GM12878 (cell line): ENCODE data around the gene MYOM1. TPM values are rescaled to one million over a fixed set of nuclear protein-coding genes. Genes with fewer than 3 reads are reported as not detected.

Source experiments
- BHLHE40 ChIP-seq, 2 experiments: fragments of 450-650 bp in 1 of 2; IDR thresholded peaks; 2 replicates each; pipeline ENCODE4 v1.6.1; 2011 to 2017; ENCODE audit warnings: low read depth in 2 of 2, borderline replicate concordance in 1 of 2, improper control_type of control experiment in 1 of 2, low read length in 1 of 2, mild to moderate bottlenecking in 1 of 2
- BMI1 ChIP-seq: fragments of 450-650 bp; IDR thresholded peaks from 2 replicates; pipeline ENCODE4 v1.6.1; 2016; ENCODE audit warnings: mild to moderate bottlenecking, moderate library complexity, borderline replicate concordance
- EZH2 ChIP-seq: IDR thresholded peaks from 2 replicates; pipeline ENCODE4 v1.6.1; 2012; ENCODE audit warnings: low read depth, mild to moderate bottlenecking, control low read depth, inconsistent platforms, low read length, borderline replicate concordance; ENCODE audit not compliant: control insufficient read depth
- HDAC2 ChIP-seq: fragments of 200-600 bp; sonication (generic); IDR thresholded peaks from 2 replicates; pipeline ENCODE4 v1.6.1; 2017
- HDAC6 ChIP-seq: fragments of 200-600 bp; sonication (generic); IDR thresholded peaks from one replicate; pipeline ENCODE4 v1.8.0; 2017; ENCODE audit warnings: antibody characterized with exemption; ENCODE audit not compliant: unreplicated experiment
- MTA2 ChIP-seq: fragments of 450-650 bp; IDR thresholded peaks from 2 replicates; pipeline ENCODE4 v1.6.1; 2016; ENCODE audit warnings: low read depth, mild to moderate bottlenecking, moderate library complexity
- MYC ChIP-seq: IDR thresholded peaks from 2 replicates; pipeline ENCODE4 v1.6.1; 2011; ENCODE audit warnings: mild to moderate bottlenecking, low read length, moderate library complexity, inconsistent platforms; ENCODE audit not compliant: insufficient read depth, insufficient replicate concordance, insufficient read length, severe bottlenecking
- NFIC ChIP-seq: IDR thresholded peaks from 2 replicates; pipeline ENCODE4 v1.6.1; 2012; ENCODE audit warnings: low read depth, mild to moderate bottlenecking, inconsistent platforms, low read length, moderate library complexity
- RAD21 ChIP-seq: IDR thresholded peaks from 2 replicates; pipeline ENCODE4 v1.6.1; 2011; ENCODE audit warnings: mild to moderate bottlenecking, low read depth, low read length, moderate library complexity; ENCODE audit not compliant: insufficient read depth
- RB1 ChIP-seq: fragments of 450-650 bp; formaldehyde crosslinking; IDR thresholded peaks from 2 replicates; pipeline ENCODE4 v1.6.1; 2017; ENCODE audit warnings: mild to moderate bottlenecking, borderline replicate concordance
- SREBF1 ChIP-seq: IDR thresholded peaks from 2 replicates; pipeline ENCODE4 v1.6.1; 2012; ENCODE audit warnings: mild to moderate bottlenecking, low read length
- TCF12 ChIP-seq: IDR thresholded peaks from 2 replicates; pipeline ENCODE4 v1.6.1; 2011; ENCODE audit warnings: low read depth, mild to moderate bottlenecking, low read length
- TCF3 ChIP-seq: IDR thresholded peaks from 2 replicates; pipeline ENCODE4 v1.6.1; 2012; ENCODE audit warnings: low read depth, mild to moderate bottlenecking, low read length, borderline replicate concordance; ENCODE audit not compliant: insufficient read depth
- polyA plus RNA-seq, 11 experiments: library from polyadenylated mRNA; depleted of rRNA in 4 of 11; unstranded in 6 of 11; stranded (reverse) in 5 of 11; fragments of >200 nt; fragmentation: Nextera tagmentation in 4 of 11; fragmentation: Illumina TruSeq in 1 of 11; extraction: Ambion mirVana in 4 of 11; extraction: Trizol in 1 of 11; gene quantifications; 1 replicate in 1 of 11; 2 replicates in 10 of 11; pipeline versions ENCODE4 v1.2.1 to v1.2.3, GENCODE V29; 2011 to 2016; ENCODE audit warnings: inconsistent platforms in 2 of 11, missing spikeins in 2 of 11, low read depth in 1 of 11
- total RNA-seq, 4 experiments: library from RNA; depleted of rRNA in 3 of 4; stranded (reverse); fragments of >200 nt in 3 of 4; fragmentation: Illumina TruSeq in 1 of 4; extraction: Trizol in 1 of 4; gene quantifications; 2 replicates each; pipeline versions ENCODE4 v1.2.1 to v1.2.3, GENCODE V29; 2013 to 2021
- TF ChIP-seq, protein P1 (sequence below): IDR thresholded peaks from 2 replicates; pipeline ENCODE4 v1.6.1; 2012; ENCODE audit warnings: low read length, inconsistent platforms
- TF ChIP-seq, protein P2 (sequence below): fragments of 450-650 bp; IDR thresholded peaks from 2 replicates; pipeline ENCODE4 v1.6.1; 2016; ENCODE audit warnings: mild to moderate bottlenecking
- TF ChIP-seq, protein P3 (sequence below): fragments of 450-650 bp; formaldehyde crosslinking; IDR thresholded peaks from 2 replicates; pipeline ENCODE4 v1.4.0; 2022; ENCODE audit warnings: mild to moderate bottlenecking, moderate library complexity
- TF ChIP-seq, protein P4 (sequence below): IDR thresholded peaks from 2 replicates; pipeline ENCODE4 v1.6.1; 2011; ENCODE audit warnings: borderline replicate concordance, low read depth, mild to moderate bottlenecking, moderate library complexity, mixed read lengths, low read length; ENCODE audit not compliant: insufficient read depth; ENCODE audit errors: extremely low read length
- TF ChIP-seq, protein P5 (sequence below): fragments of 450-650 bp; IDR thresholded peaks from 2 replicates; pipeline ENCODE4 v1.6.1; 2018; ENCODE audit warnings: mild to moderate bottlenecking, low read depth, moderate library complexity; ENCODE audit not compliant: partially characterized antibody

MYOM1 gene
- total and polyA plus RNA-seq, 10 of the 15 experiments (the other 5 are each of a cell fraction or from before 2014, with no cell fraction given): 0.06 to 1.0 (median 0.57) TPM

DNA sequence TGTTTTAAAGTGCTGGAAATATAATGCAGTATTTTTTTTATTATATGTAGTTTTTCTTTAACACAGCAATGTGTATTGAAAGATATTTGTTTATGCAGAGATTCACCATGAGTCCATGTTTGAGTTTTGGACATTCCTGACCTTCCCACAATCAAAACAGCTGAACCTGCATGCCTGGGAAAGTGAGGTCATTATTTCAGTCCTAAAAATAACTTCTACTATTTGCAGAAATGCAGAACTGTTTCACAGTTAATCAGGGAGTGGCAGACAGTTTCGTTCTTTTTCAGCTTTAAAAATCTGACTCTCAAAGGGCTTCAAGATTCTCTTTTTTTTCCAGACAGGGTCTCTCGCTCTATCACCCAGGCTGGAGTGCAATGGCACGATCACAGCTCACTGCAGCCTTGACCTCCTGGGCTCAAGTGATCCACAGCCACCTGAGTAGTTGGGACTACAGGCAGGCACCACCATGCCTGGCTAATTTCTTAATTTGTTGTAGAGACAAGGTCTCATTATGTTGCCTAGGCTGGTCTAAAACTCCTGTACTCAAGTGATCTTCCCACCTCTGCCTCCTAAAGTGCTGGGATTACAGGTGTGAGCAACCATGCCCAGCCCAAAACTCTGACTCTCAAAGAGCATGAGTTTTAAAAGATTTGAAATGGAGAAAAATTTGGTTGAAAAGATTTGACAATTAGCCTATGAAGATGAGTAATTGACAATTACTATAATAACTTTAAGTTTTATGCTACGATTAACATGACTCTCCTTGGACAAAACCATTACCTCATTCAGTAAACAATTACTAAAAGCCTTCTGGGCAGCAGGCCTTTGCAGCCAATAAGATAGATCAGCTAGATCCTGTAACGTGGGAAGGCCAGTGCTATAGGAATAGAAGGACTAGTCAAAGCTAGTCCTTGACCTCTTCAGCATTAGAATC lies 37.2 kb upstream of the MYOM1 start (continued):
- TF ChIP-seq TCF12 (0 out of 2 replicates have a peak, but pooled peaks have one; percentile 37), SREBF1 (no peak), MTA2 (peak; percentile 74), BMI1 (no peak), NFIC (peak; percentile 88), TCF3 (no peak), MYC (no peak), RAD21 (no peak), RB1 (no peak), BHLHE40 (IDR thresholded peaks at IDR 0.05; ENCODE audit: borderline replicate concordance in 1 of 2, low read depth in 2 of 2, low read length in 1 of 2) (0 out of 4 replicates have a peak, but pooled peaks of 1 of the 2 experiments have one; percentile 17), HDAC2 (no peak), EZH2 (no peak), HDAC6 (no peak)
- TF ChIP-seq, protein P1, sequence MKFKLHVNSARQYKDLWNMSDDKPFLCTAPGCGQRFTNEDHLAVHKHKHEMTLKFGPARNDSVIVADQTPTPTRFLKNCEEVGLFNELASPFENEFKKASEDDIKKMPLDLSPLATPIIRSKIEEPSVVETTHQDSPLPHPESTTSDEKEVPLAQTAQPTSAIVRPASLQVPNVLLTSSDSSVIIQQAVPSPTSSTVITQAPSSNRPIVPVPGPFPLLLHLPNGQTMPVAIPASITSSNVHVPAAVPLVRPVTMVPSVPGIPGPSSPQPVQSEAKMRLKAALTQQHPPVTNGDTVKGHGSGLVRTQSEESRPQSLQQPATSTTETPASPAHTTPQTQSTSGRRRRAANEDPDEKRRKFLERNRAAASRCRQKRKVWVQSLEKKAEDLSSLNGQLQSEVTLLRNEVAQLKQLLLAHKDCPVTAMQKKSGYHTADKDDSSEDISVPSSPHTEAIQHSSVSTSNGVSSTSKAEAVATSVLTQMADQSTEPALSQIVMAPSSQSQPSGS: peak; percentile 98
- TF ChIP-seq, protein P2, sequence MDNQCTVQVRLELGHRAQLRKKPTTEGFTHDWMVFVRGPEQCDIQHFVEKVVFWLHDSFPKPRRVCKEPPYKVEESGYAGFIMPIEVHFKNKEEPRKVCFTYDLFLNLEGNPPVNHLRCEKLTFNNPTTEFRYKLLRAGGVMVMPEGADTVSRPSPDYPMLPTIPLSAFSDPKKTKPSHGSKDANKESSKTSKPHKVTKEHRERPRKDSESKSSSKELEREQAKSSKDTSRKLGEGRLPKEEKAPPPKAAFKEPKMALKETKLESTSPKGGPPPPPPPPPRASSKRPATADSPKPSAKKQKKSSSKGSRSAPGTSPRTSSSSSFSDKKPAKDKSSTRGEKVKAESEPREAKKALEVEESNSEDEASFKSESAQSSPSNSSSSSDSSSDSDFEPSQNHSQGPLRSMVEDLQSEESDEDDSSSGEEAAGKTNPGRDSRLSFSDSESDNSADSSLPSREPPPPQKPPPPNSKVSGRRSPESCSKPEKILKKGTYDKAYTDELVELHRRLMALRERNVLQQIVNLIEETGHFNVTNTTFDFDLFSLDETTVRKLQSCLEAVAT: no peak
- TF ChIP-seq, protein P3, sequence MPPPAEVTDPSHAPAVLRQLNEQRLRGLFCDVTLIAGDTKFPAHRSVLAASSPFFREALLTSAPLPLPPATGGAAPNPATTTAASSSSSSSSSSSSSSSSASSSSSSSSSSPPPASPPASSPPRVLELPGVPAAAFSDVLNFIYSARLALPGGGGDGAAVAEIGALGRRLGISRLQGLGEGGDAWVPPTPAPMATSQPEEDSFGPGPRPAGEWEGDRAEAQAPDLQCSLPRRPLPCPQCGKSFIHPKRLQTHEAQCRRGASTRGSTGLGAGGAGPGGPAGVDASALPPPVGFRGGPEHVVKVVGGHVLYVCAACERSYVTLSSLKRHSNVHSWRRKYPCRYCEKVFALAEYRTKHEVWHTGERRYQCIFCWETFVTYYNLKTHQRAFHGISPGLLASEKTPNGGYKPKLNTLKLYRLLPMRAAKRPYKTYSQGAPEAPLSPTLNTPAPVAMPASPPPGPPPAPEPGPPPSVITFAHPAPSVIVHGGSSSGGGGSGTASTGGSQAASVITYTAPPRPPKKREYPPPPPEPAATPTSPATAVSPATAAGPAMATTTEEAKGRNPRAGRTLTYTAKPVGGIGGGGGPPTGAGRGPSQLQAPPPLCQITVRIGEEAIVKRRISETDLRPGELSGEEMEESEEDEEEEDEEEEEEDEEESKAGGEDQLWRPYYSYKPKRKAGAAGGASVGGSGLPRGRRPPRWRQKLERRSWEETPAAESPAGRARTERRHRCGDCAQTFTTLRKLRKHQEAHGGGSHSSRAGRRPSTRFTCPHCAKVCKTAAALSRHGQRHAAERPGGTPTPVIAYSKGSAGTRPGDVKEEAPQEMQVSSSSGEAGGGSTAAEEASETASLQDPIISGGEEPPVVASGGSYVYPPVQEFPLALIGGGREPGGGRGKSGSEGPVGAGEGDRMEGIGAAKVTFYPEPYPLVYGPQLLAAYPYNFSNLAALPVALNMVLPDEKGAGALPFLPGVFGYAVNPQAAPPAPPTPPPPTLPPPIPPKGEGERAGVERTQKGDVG (CRISPR knock-in tag): no peak
- TF ChIP-seq, protein P4, sequence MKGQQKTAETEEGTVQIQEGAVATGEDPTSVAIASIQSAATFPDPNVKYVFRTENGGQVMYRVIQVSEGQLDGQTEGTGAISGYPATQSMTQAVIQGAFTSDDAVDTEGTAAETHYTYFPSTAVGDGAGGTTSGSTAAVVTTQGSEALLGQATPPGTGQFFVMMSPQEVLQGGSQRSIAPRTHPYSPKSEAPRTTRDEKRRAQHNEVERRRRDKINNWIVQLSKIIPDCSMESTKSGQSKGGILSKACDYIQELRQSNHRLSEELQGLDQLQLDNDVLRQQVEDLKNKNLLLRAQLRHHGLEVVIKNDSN: no peak
- TF ChIP-seq, protein P5, sequence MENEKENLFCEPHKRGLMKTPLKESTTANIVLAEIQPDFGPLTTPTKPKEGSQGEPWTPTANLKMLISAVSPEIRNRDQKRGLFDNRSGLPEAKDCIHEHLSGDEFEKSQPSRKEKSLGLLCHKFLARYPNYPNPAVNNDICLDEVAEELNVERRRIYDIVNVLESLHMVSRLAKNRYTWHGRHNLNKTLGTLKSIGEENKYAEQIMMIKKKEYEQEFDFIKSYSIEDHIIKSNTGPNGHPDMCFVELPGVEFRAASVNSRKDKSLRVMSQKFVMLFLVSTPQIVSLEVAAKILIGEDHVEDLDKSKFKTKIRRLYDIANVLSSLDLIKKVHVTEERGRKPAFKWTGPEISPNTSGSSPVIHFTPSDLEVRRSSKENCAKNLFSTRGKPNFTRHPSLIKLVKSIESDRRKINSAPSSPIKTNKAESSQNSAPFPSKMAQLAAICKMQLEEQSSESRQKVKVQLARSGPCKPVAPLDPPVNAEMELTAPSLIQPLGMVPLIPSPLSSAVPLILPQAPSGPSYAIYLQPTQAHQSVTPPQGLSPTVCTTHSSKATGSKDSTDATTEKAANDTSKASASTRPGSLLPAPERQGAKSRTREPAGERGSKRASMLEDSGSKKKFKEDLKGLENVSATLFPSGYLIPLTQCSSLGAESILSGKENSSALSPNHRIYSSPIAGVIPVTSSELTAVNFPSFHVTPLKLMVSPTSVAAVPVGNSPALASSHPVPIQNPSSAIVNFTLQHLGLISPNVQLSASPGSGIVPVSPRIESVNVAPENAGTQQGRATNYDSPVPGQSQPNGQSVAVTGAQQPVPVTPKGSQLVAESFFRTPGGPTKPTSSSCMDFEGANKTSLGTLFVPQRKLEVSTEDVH: no peak
